Ishikawa (cell line): Measurements from ENCODE around the gene RGS5.

Source experiments
- CEBPB ChIP-seq: IDR thresholded peaks from 2 replicates; pipeline ENCODE4 v1.6.1; 2012
- CREB1 ChIP-seq: IDR thresholded peaks from 2 replicates; pipeline ENCODE4 v1.6.1; 2012; ENCODE audit warnings: low read depth
- EGR1 ChIP-seq: IDR thresholded peaks from 2 replicates; pipeline ENCODE4 v1.6.1; 2012
- EP300 ChIP-seq: IDR thresholded peaks from 2 replicates; pipeline ENCODE4 v1.6.1; 2012; ENCODE audit warnings: borderline replicate concordance
- FOXM1 ChIP-seq: IDR thresholded peaks from 2 replicates; pipeline ENCODE4 v1.6.1; 2012; ENCODE audit warnings: low read depth, borderline replicate concordance
- MAX ChIP-seq: IDR thresholded peaks from 2 replicates; pipeline ENCODE4 v1.6.1; 2012
- NFIC ChIP-seq: IDR thresholded peaks from 2 replicates; pipeline ENCODE4 v1.6.1; 2012
- RAD21 ChIP-seq: IDR thresholded peaks from 2 replicates; pipeline ENCODE4 v1.6.1; 2012; ENCODE audit warnings: low read depth
- REST ChIP-seq: IDR thresholded peaks from 2 replicates; pipeline ENCODE4 v1.6.1; 2012; ENCODE audit warnings: low read depth, mild to moderate bottlenecking
- TAF1 ChIP-seq: IDR thresholded peaks from 2 replicates; pipeline ENCODE4 v1.6.1; 2012; ENCODE audit warnings: low read depth, mild to moderate bottlenecking
- TCF12 ChIP-seq: IDR thresholded peaks from 2 replicates; pipeline ENCODE4 v1.6.1; 2012; ENCODE audit warnings: low read depth
- TEAD4 ChIP-seq: IDR thresholded peaks from 2 replicates; pipeline ENCODE4 v1.6.1; 2012
- USF1 ChIP-seq: IDR thresholded peaks from 2 replicates; pipeline ENCODE4 v1.6.1; 2012
- YY1 ChIP-seq: IDR thresholded peaks from 2 replicates; pipeline ENCODE4 v1.6.1; 2012; ENCODE audit warnings: low read depth
- ZBTB7A ChIP-seq: IDR thresholded peaks from 2 replicates; pipeline ENCODE4 v1.6.1; 2012; ENCODE audit warnings: low read depth

Gene RGS5

GRCh38 chr1:163145435-163145834 lies 57.3 kb downstream of the RGS5 start:
- TF ChIP-seq RAD21, result no peak
- no peak for TF ChIP-seq CREB1
- no peak for TF ChIP-seq EP300
- TF ChIP-seq FOXM1, result no peak
- TF ChIP-seq USF1, result no peak
- no peak for TF ChIP-seq ZBTB7A
- no peak for TF ChIP-seq YY1
- no peak for TF ChIP-seq TCF12
- TF ChIP-seq TAF1, result no peak
- TF ChIP-seq REST, result no peak

- TF ChIP-seq MAX (no peak), USF1 (no peak), EGR1 (no peak), TCF12 (no peak), CREB1 (no peak), YY1 (no peak), ZBTB7A (no peak)
Measured at GRCh38 chr1:163144418-163144817, 58.3 kb downstream of the RGS5 start.

GRCh38 chr1:163142152-163142551 lies 60.6 kb downstream of the RGS5 start:
- TF ChIP-seq RAD21 (no peak), YY1 (no peak), CEBPB (no peak), USF1 (no peak), TCF12 (no peak), CREB1 (no peak), FOXM1 (no peak), EGR1 (no peak), REST (no peak), MAX (no peak), TEAD4 (no peak), ZBTB7A (no peak), TAF1 (no peak), EP300 (no peak), NFIC (no peak)

GRCh38 chr1:163141556-163141955 lies 61.2 kb downstream of the RGS5 start:
- TF ChIP-seq RAD21 (no peak), EGR1 (no peak), EP300 (no peak), TEAD4 (no peak), YY1 (no peak), CREB1 (no peak)

GRCh38 chr1:163137556-163138265 lies 65.0 kb downstream of the RGS5 start:
- no peak for TF ChIP-seq FOXM1
- TF ChIP-seq MAX, result no peak
- TF ChIP-seq NFIC, result no peak
- no peak for TF ChIP-seq CREB1
- no peak for TF ChIP-seq CEBPB
- TF ChIP-seq TAF1, result no peak
- TF ChIP-seq REST, result no peak
- no peak for TF ChIP-seq ZBTB7A
- TF ChIP-seq EP300, result no peak
- no peak for TF ChIP-seq TCF12
- no peak for TF ChIP-seq YY1
- no peak for TF ChIP-seq RAD21
- TF ChIP-seq USF1, result no peak
- no peak for TF ChIP-seq TEAD4
- no peak for TF ChIP-seq EGR1
